IgD-negative memory B cell (primary cell): ENCODE results near the gene SLC38A10. TPM values are rescaled to one million over a fixed set of nuclear protein-coding genes. Genes with fewer than 3 reads are reported as not detected.

ENCODE experiments used
- H3K27ac Mint-ChIP-seq, 3 donors: one replicate each; pipeline ENCODE4 v1.8.0; 2020 to 2022; ENCODE audit warnings: mild to moderate bottlenecking in 3 of 3, mixed read lengths in 3 of 3, moderate library complexity in 1 of 3
- H3K27me3 Mint-ChIP-seq: one replicate; pipeline ENCODE4 v1.8.0; 2021; ENCODE audit warnings: mixed read lengths
- H3K36me3 Mint-ChIP-seq: one replicate; pipeline ENCODE4 v1.8.0; 2020; ENCODE audit warnings: mild to moderate bottlenecking, mixed read lengths
- H3K4me1 Mint-ChIP-seq, 3 donors: one replicate each; pipeline ENCODE4 v1.8.0; 2020 to 2022; ENCODE audit warnings: mixed read lengths in 3 of 3, mild to moderate bottlenecking in 1 of 3
- H3K4me3 Mint-ChIP-seq, 4 donors: one replicate each; pipeline ENCODE4 v1.8.0; 2020 to 2022; ENCODE audit warnings: mild to moderate bottlenecking in 4 of 4, mixed read lengths in 4 of 4, moderate library complexity in 3 of 4
- H3K9me3 Mint-ChIP-seq, 3 donors: one replicate each; pipeline ENCODE4 v1.8.0; 2020 to 2021; ENCODE audit warnings: mixed read lengths in 3 of 3, mild to moderate bottlenecking in 1 of 3
- polyA plus RNA-seq: library from polyadenylated mRNA; unstranded; fragments of 300-500 nt; fragmentation: Illumina TruSeq; gene quantifications from one replicate; pipeline ENCODE4 v1.2.3, GENCODE V29; 2021

SLC38A10 gene
- polyA plus RNA-seq, 1 donor from 2014 or later, result 84.5 TPM

GRCh38 chr17:81323411-81323868 lies 28.3 kb upstream of the SLC38A10 start:
- no peaks in the 10 kb centered on the region for H3K36me3 Mint-ChIP-seq
- no peak overlapping the region for H3K27ac Mint-ChIP-seq
- H3K27me3 Mint-ChIP-seq, result peaks cover 5% of the 10 kb centered on the region
- H3K9me3 Mint-ChIP-seq, result no peaks in the 10 kb centered on the region
- no peak overlapping the region for H3K4me3 Mint-ChIP-seq
- H3K4me1 Mint-ChIP-seq, result no peaks in the 10 kb centered on the region

- H3K27me3 Mint-ChIP-seq, result peaks cover 4% of the 10 kb centered on the region
- no peaks in the 10 kb centered on the region for H3K9me3 Mint-ChIP-seq
- no peak overlapping the region for H3K27ac Mint-ChIP-seq
- H3K4me1 Mint-ChIP-seq, result no peaks in the 10 kb centered on the region
- no peaks in the 10 kb centered on the region for H3K36me3 Mint-ChIP-seq
- H3K4me3 Mint-ChIP-seq, result no peak overlapping the region
Measured at GRCh38 chr17:81323083-81323369, 27.9 kb upstream of the SLC38A10 start.

GRCh38 chr17:81322271-81323082 lies 27.4 kb upstream of the SLC38A10 start:
- peaks cover 2% of the 10 kb centered on the region for H3K27me3 Mint-ChIP-seq
- no peaks in the 10 kb centered on the region for H3K9me3 Mint-ChIP-seq
- H3K4me1 Mint-ChIP-seq, result no peaks in the 10 kb centered on the region
- no peaks in the 10 kb centered on the region for H3K36me3 Mint-ChIP-seq
- no peak overlapping the region for H3K27ac Mint-ChIP-seq
- H3K4me3 Mint-ChIP-seq, result no peak overlapping the region

- Mint-ChIP-seq H3K4me1 (no peaks in the 10 kb centered on the region), H3K36me3 (no peaks in the 10 kb centered on the region), H3K27ac (no peak overlapping the region), H3K27me3 (peaks cover 2% of the 10 kb centered on the region), H3K4me3 (no peak overlapping the region), H3K9me3 (no peaks in the 10 kb centered on the region)
Measured at GRCh38 chr17:81317961-81318605, 23.0 kb upstream of the SLC38A10 start.

- H3K4me1 Mint-ChIP-seq, result no peaks in the 10 kb centered on the region
- H3K27ac Mint-ChIP-seq, result no peak overlapping the region
- H3K36me3 Mint-ChIP-seq, result no peaks in the 10 kb centered on the region
- H3K4me3 Mint-ChIP-seq, result no peak overlapping the region
- H3K9me3 Mint-ChIP-seq, result no peaks in the 10 kb centered on the region
- H3K27me3 Mint-ChIP-seq, result peaks cover 3% of the 10 kb centered on the region
Measured at GRCh38 chr17:81317530-81317821, 22.4 kb upstream of the SLC38A10 start.

GRCh38 chr17:81315885-81316391 lies 20.8 kb upstream of the SLC38A10 start:
- Mint-ChIP-seq H3K36me3 (no peaks in the 10 kb centered on the region), H3K9me3 (no peaks in the 10 kb centered on the region), H3K4me3 (no peak overlapping the region), H3K4me1 (no peaks in the 10 kb centered on the region), H3K27ac (no peak overlapping the region), H3K27me3 (peaks cover 5% of the 10 kb centered on the region)

GRCh38 chr17:81315129-81315884 lies 20.2 kb upstream of the SLC38A10 start:
- Mint-ChIP-seq H3K4me3 (no peak overlapping the region), H3K9me3 (no peaks in the 10 kb centered on the region), H3K4me1 (no peaks in the 10 kb centered on the region), H3K27me3 (peaks cover 9% of the 10 kb centered on the region), H3K36me3 (no peaks in the 10 kb centered on the region), H3K27ac (no peak overlapping the region)

- Mint-ChIP-seq H3K9me3 (no peaks in the 10 kb centered on the region), H3K4me3 (no peak overlapping the region), H3K27ac (no peak overlapping the region), H3K4me1 (no peaks in the 10 kb centered on the region), H3K27me3 (peaks cover 10% of the 10 kb centered on the region), H3K36me3 (no peaks in the 10 kb centered on the region)
Measured at GRCh38 chr17:81314398-81315081, 19.4 kb upstream of the SLC38A10 start.

GRCh38 chr17:81313776-81314397 lies 18.8 kb upstream of the SLC38A10 start:
- H3K9me3 Mint-ChIP-seq, result no peaks in the 10 kb centered on the region
- H3K36me3 Mint-ChIP-seq, result no peaks in the 10 kb centered on the region
- H3K4me3 Mint-ChIP-seq, result no peak overlapping the region
- peaks cover 0 to 4% (median 0%) of the 10 kb centered on the region in 3 donors for H3K4me1 Mint-ChIP-seq
- H3K27me3 Mint-ChIP-seq, result peaks cover 13% of the 10 kb centered on the region
- H3K27ac Mint-ChIP-seq, result no peak overlapping the region

GRCh38 chr17:81312624-81313325 lies 17.7 kb upstream of the SLC38A10 start:
- Mint-ChIP-seq H3K4me3 (no peak overlapping the region), H3K9me3 (no peaks in the 10 kb centered on the region), H3K4me1 (peaks cover 0 to 4% (median 3%) of the 10 kb centered on the region in 3 donors), H3K27me3 (peaks cover 15% of the 10 kb centered on the region), H3K36me3 (no peaks in the 10 kb centered on the region), H3K27ac (no peak overlapping the region)

- H3K4me1 Mint-ChIP-seq, result peaks cover 0 to 4% (median 4%) of the 10 kb centered on the region in 3 donors
- H3K36me3 Mint-ChIP-seq, result no peaks in the 10 kb centered on the region
- no peak overlapping the region for H3K4me3 Mint-ChIP-seq
- H3K27ac Mint-ChIP-seq, result no peak overlapping the region
- H3K27me3 Mint-ChIP-seq, result peaks cover 16% of the 10 kb centered on the region
- H3K9me3 Mint-ChIP-seq, result no peaks in the 10 kb centered on the region
Measured at GRCh38 chr17:81311946-81312345, 16.8 kb upstream of the SLC38A10 start.

- Mint-ChIP-seq H3K27me3 (peaks cover 16% of the 10 kb centered on the region), H3K36me3 (no peaks in the 10 kb centered on the region), H3K27ac (no peak overlapping the region), H3K9me3 (no peaks in the 10 kb centered on the region), H3K4me1 (peaks cover 0 to 4% (median 4%) of the 10 kb centered on the region in 3 donors), H3K4me3 (peak overlapping the region in 1 of 4 donors; percentile 75)
Measured at GRCh38 chr17:81310949-81311550, 15.9 kb upstream of the SLC38A10 start.

- Mint-ChIP-seq H3K4me3 (no peak overlapping the region), H3K36me3 (no peaks in the 10 kb centered on the region), H3K4me1 (peaks cover 0 to 4% (median 4%) of the 10 kb centered on the region in 3 donors), H3K9me3 (no peaks in the 10 kb centered on the region), H3K27ac (no peak overlapping the region), H3K27me3 (peaks cover 16% of the 10 kb centered on the region)
Measured at GRCh38 chr17:81309859-81310839, 15.0 kb upstream of the SLC38A10 start.
